ENCODE data around the gene LMO1.

Gene LMO1

DNA sequence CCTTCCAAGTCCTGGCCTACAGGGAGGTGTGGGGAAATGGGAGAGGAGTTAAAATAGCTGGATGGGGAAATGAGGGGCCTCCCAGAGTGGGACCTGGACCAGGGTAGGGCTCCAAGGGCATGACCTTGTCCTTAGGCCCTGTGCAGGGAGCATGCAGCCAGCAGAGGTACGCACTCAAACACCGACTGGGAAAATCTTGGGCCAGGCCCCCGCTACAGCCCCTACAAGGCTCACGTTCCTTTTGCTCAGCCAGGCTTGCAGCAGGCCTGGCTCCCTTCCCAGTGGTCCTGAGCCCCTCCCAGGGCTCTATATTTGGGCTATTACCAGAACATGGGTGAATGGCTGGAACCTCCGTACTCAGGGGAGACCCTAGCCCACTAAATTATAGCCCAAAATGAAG, 31.3 kb downstream of the LMO1 start:
- TF ChIP-seq FOXP2 (optimal IDR thresholded peaks at IDR 0.05; ENCODE audit: borderline replicate concordance, extremely low read depth, extremely low read length, insufficient read depth) (no peak), POLR2AphosphoS5 (IDR thresholded peaks at IDR 0.05; ENCODE audit: low read depth, low read length) (no peak), TAF1 (IDR thresholded peaks at IDR 0.05; ENCODE audit: borderline replicate concordance, insufficient read depth, low read length) (no peak), SIN3A (IDR thresholded peaks at IDR 0.05; ENCODE audit: borderline replicate concordance, insufficient read depth, low read length) (no peak)
- TF ChIP-seq, protein P1, sequence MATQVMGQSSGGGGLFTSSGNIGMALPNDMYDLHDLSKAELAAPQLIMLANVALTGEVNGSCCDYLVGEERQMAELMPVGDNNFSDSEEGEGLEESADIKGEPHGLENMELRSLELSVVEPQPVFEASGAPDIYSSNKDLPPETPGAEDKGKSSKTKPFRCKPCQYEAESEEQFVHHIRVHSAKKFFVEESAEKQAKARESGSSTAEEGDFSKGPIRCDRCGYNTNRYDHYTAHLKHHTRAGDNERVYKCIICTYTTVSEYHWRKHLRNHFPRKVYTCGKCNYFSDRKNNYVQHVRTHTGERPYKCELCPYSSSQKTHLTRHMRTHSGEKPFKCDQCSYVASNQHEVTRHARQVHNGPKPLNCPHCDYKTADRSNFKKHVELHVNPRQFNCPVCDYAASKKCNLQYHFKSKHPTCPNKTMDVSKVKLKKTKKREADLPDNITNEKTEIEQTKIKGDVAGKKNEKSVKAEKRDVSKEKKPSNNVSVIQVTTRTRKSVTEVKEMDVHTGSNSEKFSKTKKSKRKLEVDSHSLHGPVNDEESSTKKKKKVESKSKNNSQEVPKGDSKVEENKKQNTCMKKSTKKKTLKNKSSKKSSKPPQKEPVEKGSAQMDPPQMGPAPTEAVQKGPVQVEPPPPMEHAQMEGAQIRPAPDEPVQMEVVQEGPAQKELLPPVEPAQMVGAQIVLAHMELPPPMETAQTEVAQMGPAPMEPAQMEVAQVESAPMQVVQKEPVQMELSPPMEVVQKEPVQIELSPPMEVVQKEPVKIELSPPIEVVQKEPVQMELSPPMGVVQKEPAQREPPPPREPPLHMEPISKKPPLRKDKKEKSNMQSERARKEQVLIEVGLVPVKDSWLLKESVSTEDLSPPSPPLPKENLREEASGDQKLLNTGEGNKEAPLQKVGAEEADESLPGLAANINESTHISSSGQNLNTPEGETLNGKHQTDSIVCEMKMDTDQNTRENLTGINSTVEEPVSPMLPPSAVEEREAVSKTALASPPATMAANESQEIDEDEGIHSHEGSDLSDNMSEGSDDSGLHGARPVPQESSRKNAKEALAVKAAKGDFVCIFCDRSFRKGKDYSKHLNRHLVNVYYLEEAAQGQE (IDR thresholded peaks at IDR 0.05; ENCODE audit: insufficient read depth in 1 of 2, low read depth in 2 of 2, low read length in 2 of 2): no peak

DNA sequence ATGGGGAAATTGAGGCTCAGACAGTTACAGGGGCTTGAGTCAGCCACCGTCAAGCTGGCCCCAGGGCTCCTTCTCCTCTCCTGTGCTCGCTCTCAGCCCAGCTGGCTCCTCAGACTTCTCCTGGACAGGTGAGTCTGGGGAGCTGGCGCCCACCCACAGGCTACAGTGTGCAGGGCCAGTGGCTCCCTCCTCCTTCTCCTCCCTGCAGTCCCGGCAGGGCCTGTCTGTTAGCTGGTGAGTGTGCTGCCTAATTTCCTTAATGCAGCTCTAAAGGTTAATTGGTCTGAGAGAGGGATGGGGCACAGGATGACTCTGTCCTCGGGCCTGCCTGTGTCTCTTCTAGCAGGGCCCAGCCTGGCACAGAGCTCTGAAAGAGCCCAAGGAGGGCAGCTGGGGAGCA, 31.7 kb downstream of the LMO1 start:
- no peak for TF ChIP-seq SIN3A (IDR thresholded peaks at IDR 0.05; ENCODE audit: borderline replicate concordance, insufficient read depth, low read length)
- TF ChIP-seq, protein P1 (IDR thresholded peaks at IDR 0.05; ENCODE audit: insufficient read depth in 1 of 2, low read depth in 2 of 2, low read length in 2 of 2): no peak
- no peak for TF ChIP-seq POLR2AphosphoS5 (IDR thresholded peaks at IDR 0.05; ENCODE audit: low read depth, low read length)
- no peak for TF ChIP-seq FOXP2 (optimal IDR thresholded peaks at IDR 0.05; ENCODE audit: borderline replicate concordance, extremely low read depth, extremely low read length, insufficient read depth)
- TF ChIP-seq TAF1 (IDR thresholded peaks at IDR 0.05; ENCODE audit: borderline replicate concordance, insufficient read depth, low read length): no peak

DNA sequence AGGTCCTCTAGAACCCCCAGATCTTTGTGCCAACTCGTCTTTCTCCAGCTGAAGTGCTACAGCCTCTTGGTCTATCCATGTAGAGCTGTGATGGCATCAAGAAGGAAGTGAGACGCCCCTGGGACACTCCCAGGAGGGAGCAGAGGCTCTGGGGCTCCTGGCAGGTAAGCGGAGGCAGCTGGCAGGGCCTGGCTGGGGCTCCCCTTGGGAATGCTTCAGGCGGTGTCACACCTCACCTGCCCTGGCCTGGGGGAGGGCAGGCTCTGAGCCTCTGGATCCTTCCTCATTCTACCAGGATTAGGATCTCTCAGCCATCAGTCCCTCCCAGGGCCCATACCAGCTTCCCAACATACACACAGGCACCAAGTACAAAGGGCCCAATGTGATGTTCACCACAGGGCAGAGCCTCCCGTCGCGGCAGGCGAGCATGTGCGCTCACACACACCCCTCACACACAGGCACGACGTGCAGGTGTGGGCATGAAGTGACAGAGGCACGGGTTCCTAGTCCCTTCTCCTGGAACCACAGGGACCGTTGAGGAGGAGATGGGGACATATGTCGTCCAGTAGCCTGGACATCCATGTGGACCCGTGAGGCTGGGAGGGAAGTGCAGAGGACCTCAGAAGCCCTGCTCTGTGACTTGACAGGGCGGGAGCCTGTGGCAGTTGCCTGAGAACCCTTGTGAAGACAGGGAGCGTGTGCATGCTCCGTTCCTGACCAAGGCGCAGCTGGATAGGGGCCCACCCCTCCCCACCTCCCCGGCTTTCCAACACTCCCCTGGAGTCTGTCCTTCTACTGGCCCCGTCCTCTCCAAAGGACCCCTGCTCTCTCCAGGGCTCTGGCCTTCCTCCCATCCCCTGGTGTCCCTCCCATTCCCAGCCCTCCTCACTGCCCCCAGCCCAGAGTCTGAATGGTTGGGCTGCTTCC, 32.5 kb downstream of the LMO1 start:
- no peak for TF ChIP-seq POLR2AphosphoS5 (IDR thresholded peaks at IDR 0.05; ENCODE audit: low read depth, low read length)
- no peak for TF ChIP-seq SIN3A (IDR thresholded peaks at IDR 0.05; ENCODE audit: borderline replicate concordance, insufficient read depth, low read length)
- TF ChIP-seq, protein P1 (IDR thresholded peaks at IDR 0.05; ENCODE audit: insufficient read depth in 1 of 2, low read depth in 2 of 2, low read length in 2 of 2): no peak
- no peak for TF ChIP-seq TAF1 (IDR thresholded peaks at IDR 0.05; ENCODE audit: borderline replicate concordance, insufficient read depth, low read length)
- no peak for TF ChIP-seq FOXP2 (optimal IDR thresholded peaks at IDR 0.05; ENCODE audit: borderline replicate concordance, extremely low read depth, extremely low read length, insufficient read depth)

DNA sequence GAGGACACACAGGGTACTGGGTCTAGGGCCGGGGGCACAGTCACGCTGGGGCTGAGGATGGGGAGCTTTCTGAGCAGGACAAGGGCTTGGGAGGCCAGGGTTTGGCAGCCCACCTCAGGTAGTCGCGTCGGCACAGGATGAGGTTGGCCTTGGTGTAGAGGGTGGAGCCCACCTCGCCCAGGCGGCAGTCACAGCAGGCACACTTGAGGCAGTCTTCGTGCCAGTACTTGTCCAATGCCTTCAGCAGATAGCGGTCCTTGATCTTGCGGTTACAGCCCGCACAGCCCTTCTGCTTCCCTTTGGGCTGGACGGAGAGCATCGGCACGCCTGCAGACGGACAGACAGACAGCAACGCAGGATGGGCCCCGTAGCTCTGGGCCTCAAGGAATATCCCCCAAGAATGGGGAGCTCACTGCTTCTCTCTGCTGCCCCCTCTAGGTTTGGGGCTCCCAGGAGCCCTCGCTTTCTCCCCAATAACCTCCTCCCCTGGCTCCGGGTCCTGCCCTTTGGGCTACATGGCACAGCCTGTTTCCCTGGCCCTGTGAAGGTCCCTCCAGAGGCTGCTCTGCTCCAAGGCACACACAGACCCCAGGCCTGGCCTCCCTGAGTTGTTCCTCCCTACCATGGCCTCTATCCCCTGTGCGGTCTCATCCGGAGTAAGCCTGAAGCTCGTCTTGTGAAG, 33.4 kb downstream of the LMO1 start:
- no peak for TF ChIP-seq POLR2AphosphoS5 (IDR thresholded peaks at IDR 0.05; ENCODE audit: low read depth, low read length)

DNA sequence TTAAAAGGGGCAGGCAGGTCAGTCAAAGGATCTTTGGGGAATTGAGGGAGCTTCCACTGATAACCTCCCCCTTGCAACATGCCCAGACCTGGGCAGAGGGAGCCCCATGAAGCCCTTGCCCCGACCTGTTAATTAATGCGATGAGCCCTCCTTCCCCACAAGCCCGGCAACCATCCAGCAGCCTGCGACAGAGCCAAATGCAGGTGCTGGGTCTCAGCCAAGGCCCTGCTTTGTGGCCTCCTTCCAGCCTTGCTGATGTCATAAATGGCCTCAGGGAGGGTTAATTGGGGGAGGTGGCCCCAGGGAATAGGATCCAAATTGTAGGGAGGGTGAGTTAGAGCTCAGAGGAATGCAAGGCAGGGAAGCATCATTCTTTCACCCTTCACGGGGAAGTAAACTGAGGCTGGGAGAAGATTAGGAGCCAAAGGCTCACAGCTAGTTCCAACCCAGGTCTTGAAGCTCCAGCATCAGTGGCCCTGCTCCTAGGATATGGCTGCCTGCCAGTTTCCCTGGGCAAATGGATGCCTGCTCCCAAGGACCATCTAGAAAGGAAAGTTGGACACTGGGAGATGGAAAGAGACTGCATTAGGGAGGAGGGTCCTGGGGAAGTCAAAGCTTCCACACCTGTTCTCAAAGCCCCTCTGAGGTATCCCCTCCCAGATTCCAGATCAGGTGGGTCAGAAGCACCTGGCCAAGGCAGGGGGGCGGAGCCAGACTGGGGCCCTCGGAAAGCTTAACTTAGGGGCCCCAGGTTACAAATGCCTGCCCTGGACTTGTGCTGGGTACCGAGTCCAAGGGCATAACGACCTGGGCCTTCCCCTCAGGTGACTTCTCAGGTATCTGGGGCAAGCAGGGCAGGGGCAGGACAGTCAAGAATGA, 34.1 kb downstream of the LMO1 start:
- TF ChIP-seq POLR2AphosphoS5 (IDR thresholded peaks at IDR 0.05; ENCODE audit: low read depth, low read length) (no peak), FOXP2 (optimal IDR thresholded peaks at IDR 0.05; ENCODE audit: borderline replicate concordance, extremely low read depth, extremely low read length, insufficient read depth) (no peak), SIN3A (IDR thresholded peaks at IDR 0.05; ENCODE audit: borderline replicate concordance, insufficient read depth, low read length) (no peak), TAF1 (IDR thresholded peaks at IDR 0.05; ENCODE audit: borderline replicate concordance, insufficient read depth, low read length) (no peak)
- TF ChIP-seq, protein P1 (IDR thresholded peaks at IDR 0.05; ENCODE audit: insufficient read depth in 1 of 2, low read depth in 2 of 2, low read length in 2 of 2): no peak
